Activated CD4-positive, alpha-beta T cell treated with anti-CD3 and anti-CD28 coated beads, Interleukin-2, amount 10 ng/mL, durations not matched to agents 24 days and 14 days (primary cell): ENCODE data around the gene ABCA1. TPM values are rescaled to one million over a fixed set of nuclear protein-coding genes. Genes with fewer than 3 reads are reported as not detected.
"Not testable (repeated sequence)": the region's sequence is repeated elsewhere in the genome, so short reads cannot be mapped to it uniquely, and the experiment has no call there.

ENCODE experiments used
- DNase-seq: peaks from one replicate; pipeline ENCODE4 v3.0.0; 2022
- H3K27ac Mint-ChIP-seq: one replicate; pipeline ENCODE4 v1.8.0; 2022; ENCODE audit warnings: mild to moderate bottlenecking, mixed read lengths
- H3K27me3 Mint-ChIP-seq: one replicate; pipeline ENCODE4 v1.8.0; 2022; ENCODE audit warnings: mixed read lengths
- H3K36me3 Mint-ChIP-seq: one replicate; pipeline ENCODE4 v1.8.0; 2022; ENCODE audit warnings: low read depth, mild to moderate bottlenecking, mixed read lengths
- H3K4me1 Mint-ChIP-seq: one replicate; pipeline ENCODE4 v1.8.0; 2021; ENCODE audit warnings: mixed read lengths
- H3K4me3 Mint-ChIP-seq: one replicate; pipeline ENCODE4 v1.8.0; 2022; ENCODE audit warnings: mild to moderate bottlenecking, moderate library complexity, mixed read lengths
- H3K9me3 Mint-ChIP-seq: one replicate; pipeline ENCODE4 v1.8.0; 2021; ENCODE audit warnings: mixed read lengths
- intact Hi-C: fragments of 100-400 bp; cut with micrococcal nuclease; formaldehyde crosslinking; loops from one replicate; pipeline ENCODE4 v1.15.1; 2023
- total RNA-seq: library from RNA; stranded (reverse); gene quantifications from 2 replicates; pipeline ENCODE4 v1.2.3, GENCODE V29; 2022

ABCA1 gene, protein sequence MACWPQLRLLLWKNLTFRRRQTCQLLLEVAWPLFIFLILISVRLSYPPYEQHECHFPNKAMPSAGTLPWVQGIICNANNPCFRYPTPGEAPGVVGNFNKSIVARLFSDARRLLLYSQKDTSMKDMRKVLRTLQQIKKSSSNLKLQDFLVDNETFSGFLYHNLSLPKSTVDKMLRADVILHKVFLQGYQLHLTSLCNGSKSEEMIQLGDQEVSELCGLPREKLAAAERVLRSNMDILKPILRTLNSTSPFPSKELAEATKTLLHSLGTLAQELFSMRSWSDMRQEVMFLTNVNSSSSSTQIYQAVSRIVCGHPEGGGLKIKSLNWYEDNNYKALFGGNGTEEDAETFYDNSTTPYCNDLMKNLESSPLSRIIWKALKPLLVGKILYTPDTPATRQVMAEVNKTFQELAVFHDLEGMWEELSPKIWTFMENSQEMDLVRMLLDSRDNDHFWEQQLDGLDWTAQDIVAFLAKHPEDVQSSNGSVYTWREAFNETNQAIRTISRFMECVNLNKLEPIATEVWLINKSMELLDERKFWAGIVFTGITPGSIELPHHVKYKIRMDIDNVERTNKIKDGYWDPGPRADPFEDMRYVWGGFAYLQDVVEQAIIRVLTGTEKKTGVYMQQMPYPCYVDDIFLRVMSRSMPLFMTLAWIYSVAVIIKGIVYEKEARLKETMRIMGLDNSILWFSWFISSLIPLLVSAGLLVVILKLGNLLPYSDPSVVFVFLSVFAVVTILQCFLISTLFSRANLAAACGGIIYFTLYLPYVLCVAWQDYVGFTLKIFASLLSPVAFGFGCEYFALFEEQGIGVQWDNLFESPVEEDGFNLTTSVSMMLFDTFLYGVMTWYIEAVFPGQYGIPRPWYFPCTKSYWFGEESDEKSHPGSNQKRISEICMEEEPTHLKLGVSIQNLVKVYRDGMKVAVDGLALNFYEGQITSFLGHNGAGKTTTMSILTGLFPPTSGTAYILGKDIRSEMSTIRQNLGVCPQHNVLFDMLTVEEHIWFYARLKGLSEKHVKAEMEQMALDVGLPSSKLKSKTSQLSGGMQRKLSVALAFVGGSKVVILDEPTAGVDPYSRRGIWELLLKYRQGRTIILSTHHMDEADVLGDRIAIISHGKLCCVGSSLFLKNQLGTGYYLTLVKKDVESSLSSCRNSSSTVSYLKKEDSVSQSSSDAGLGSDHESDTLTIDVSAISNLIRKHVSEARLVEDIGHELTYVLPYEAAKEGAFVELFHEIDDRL (N-terminal part only)
- total RNA-seq: 0.31 and 0.56 TPM in 2 replicates

DNA sequence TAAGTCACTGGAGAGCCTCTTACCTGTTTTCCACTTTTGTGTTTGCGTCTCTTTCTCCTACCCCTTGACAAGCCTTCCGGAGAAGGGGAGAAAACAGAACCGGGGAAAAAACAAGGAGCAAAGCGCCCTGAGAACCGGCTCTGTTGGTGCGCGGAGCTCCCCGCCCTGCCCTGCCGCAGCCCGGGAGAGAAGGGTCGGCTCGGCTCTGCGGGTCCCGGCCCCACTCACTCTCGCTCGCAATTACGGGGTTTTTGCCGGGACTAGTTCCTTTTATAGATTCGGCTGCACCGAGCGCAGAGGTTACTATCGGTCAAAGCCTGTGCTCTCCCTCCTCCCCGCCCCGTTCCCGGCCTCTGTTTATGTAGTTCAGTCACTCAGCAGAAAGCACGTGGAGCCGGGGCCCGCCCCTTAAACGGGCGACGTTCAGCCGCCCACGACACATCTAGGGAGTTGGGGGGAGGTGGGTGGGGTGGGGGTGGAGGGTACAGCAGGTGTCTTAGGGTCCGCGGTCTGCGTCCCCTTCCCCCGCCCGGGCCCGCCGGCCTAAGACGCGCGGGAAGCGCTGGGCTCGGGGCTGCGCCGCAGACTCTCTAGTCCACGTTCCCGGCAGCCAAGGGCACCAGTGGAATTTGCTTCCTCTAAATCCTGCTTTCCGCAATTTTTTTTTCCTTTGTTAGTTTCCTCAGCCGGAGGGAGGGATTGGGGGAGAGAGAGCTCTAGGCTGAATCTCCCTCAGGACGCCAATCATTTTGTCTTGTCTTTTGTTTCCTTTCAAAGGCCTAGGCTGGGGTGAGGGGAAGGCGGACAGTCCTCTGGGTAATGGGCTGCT lies at the start of gene ABCA1:
ABCA1 (minus strand) TSS at position 244 of the 829 bp plus-strand sequence. CDS start 24,476 bp downstream, outside the sequence.
- Mint-ChIP-seq H3K36me3 (no peaks in the 10 kb centered on the region), H3K4me3 (peak within 1 kb of the TSS; percentile 89), H3K27ac (peak within 1 kb of the TSS; percentile 59), H3K27me3 (peaks cover 36% of the 10 kb centered on the region), H3K9me3 (no peaks in the 10 kb centered on the region), H3K4me1 (peaks cover 15% of the 10 kb centered on the region)
- intact Hi-C loops: loop anchor here (1.0 to 10.0 kb wide), 5 partner anchors 33 to 317 kb away; partner anchors contain the start of gene SLC44A1
- peak; percentile 89 for DNase-seq

DNA sequence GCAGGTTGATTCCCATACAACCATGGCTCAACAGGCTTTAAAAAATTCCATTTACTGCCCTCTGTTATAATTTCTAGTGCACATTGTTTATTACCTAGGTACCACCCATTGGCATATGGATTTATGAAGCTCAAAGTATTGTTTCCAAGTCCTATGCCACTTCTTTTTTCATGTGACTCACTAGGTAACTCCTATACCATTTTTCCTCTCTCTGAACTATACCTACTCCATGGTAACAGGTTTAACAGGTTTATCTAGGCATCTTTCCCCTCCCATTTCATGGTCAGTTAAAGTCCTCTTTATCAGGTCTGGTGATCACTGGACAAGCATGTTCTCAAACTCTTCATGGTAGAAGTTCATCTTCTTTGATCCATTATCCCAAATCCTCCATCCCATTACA lies 49.6 kb upstream of the ABCA1 start:
- DNase-seq: no peak
- intact Hi-C loops: no loop called here
- peaks cover 10% of the 10 kb centered on the region for H3K27me3 Mint-ChIP-seq
- H3K4me3 Mint-ChIP-seq: no peak overlapping the region
- H3K36me3 Mint-ChIP-seq: no peaks in the 10 kb centered on the region
- H3K27ac Mint-ChIP-seq: no peak overlapping the region
- H3K9me3 Mint-ChIP-seq: no peaks in the 10 kb centered on the region
- peaks cover 9% of the 10 kb centered on the region for H3K4me1 Mint-ChIP-seq

DNA sequence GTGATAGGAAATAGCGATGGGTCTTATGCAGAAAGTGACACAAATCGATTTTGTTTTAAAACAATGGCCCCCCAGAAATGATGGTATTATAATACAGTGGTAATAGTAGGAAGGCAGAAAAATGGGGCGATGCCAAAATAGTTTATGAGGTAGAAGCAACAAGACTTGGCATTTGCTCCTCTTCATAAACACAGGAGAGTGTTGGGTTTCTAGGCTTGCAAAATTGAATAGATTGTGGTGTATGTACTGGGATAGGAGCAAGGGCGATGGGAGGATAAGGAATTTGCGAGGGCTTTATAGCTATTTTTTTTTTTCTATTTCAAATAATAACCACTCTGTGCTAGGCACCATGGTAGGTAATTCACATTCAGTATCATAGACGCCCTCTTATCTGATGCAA lies 49.2 kb upstream of the ABCA1 start:
- Mint-ChIP-seq H3K4me3 (no peak overlapping the region), H3K27me3 (peaks cover 13% of the 10 kb centered on the region), H3K9me3 (no peaks in the 10 kb centered on the region), H3K36me3 (no peaks in the 10 kb centered on the region), H3K4me1 (peaks cover 9% of the 10 kb centered on the region), H3K27ac (no peak overlapping the region)
- intact Hi-C loops: no loop called here
- no peak for DNase-seq

DNA sequence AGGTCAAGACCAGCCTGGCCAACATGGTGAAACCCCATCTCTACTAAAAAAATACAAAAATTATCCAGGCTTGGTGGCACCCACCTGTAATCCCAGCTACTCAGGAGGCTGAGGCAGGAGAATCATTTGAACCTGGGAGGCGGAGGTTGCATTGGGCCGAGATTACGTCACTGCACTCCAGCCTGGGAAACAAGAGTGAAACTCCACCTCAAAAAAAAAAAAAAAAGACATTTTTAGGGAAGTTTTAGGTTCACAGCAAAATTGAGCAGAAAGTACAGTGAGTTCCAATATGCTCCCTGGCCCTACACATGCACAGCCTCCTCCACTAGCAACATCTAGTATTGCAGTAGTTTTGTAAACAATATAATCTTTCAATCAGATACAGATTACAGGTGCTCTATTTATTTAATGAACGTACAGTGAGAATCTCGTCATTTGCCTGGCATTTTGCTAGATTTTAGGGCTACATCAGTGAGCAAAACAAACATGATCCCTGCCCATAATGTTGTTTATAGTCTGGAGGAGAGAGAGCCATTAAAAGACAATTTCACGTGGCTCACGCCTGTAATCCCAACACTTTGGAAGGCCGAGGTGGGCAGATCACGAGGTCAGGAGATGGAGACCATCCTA lies 48.1 kb upstream of the ABCA1 start:
- not testable (repeated sequence) for H3K4me3 Mint-ChIP-seq, H3K27ac Mint-ChIP-seq
- H3K27me3 Mint-ChIP-seq: peaks cover 17% of the 10 kb centered on the region

DNA sequence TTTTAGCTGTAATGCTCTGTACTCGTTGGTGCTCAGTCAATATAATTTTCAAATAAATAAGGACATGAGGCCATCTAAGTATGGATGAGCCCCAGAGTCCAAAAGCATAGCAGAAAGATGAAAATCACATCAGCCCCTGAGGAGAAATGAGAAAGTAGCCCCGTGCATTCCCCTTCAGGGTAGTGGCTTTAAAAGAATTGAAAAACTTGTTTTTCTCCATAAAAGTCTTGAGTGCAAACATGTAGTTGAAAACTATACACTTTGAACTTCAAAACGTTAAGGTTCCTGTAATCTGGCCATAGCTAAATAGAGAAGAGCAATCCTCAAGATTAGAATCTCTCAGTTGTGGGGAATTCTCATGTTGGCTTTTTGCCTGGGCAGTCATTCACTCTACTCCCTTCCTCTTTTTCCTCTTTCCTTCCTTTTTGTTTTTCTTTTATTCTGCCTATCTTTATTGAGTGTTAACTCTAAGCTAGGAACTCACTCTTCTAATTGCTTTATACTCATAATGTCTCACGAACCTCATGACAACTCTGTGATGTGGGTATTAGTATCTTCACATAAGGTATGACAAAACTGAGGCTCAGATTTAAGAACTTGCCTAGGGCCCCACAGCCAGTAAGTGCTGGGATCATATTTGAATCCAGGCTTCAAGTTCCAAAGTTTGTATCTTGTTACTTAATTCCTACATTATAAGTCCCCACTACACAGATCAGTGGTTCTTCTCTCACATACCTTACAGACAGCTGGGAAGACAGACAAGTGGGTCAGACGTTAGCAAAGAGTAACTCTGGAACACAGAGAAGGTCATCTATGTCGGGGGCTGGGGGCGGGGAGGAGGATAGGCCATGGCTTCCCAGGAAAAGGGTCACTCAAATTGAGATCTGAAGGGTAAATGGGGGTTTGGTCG lies 46.4 kb upstream of the ABCA1 start:
- Mint-ChIP-seq H3K4me3 (no peak overlapping the region), H3K36me3 (no peaks in the 10 kb centered on the region), H3K27ac (no peak overlapping the region), H3K4me1 (peaks cover 2% of the 10 kb centered on the region), H3K9me3 (no peaks in the 10 kb centered on the region), H3K27me3 (peaks cover 30% of the 10 kb centered on the region)
- intact Hi-C loops: no loop called here
- DNase-seq: no peak

More for the DNA sequence above, 48.1 kb upstream of the ABCA1 start:
- intact Hi-C loops, DNase-seq, H3K4me1 Mint-ChIP-seq, H3K36me3 Mint-ChIP-seq, H3K9me3 Mint-ChIP-seq: not testable (repeated sequence)

DNA sequence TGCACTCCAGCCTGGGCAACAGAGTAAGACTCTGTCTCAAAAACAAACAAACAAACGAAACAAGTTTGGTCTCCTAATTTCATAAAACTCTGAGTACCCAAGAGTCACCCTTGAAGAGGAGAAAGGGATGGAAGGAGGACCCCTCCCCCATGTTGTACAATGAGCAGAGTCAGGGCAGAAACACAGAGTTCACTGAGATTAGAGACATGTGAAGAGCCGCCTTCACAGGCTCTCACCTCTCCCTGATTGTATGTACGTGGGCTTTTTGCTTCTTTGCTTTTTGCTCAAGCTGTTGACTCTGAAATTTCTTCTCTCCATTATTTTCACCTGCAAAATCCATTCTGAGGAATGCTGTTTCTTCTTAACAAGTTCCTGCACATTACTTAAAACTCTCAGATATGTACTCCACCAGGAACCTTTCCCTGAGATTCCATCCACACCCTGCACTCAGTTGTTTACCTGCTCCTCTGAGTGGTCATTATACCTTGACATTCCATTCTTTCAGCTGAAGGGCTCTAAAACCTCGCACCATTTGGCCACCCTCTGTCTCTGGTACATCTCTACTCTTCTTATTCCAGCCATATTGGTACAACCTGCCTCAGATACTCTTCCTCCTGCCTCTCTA lies 44.4 kb upstream of the ABCA1 start:
- Mint-ChIP-seq H3K27me3 (peaks cover 30% of the 10 kb centered on the region), H3K4me3 (no peak overlapping the region), H3K9me3 (no peaks in the 10 kb centered on the region), H3K4me1 (peaks cover 10% of the 10 kb centered on the region), H3K27ac (no peak overlapping the region), H3K36me3 (no peaks in the 10 kb centered on the region)
- no peak for DNase-seq
- intact Hi-C loops: no loop called here

DNA sequence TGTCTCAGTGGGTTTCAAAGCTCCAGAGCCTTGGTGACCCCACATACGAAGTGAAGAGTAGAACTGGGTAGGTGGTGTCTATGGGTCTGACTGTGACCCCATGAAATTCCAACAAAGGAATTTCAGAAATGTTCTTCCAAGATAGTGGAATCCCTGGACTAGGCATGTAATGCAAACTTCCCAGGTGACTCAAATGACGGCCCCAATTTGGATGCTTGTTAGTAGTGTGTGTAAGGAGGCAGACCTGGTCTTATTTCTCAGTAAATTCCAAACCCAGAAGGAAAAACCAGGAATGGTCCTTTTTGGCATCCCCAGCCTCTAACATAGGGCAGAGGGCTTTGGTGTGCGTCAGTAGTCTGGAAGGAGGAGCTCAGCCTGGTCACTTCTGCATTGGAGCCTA lies 43.6 kb upstream of the ABCA1 start:
- Mint-ChIP-seq H3K9me3 (no peaks in the 10 kb centered on the region), H3K4me1 (peaks cover 10% of the 10 kb centered on the region), H3K27ac (no peak overlapping the region), H3K27me3 (peaks cover 27% of the 10 kb centered on the region), H3K4me3 (no peak overlapping the region), H3K36me3 (no peaks in the 10 kb centered on the region)
- no peak for DNase-seq
- intact Hi-C loops: no loop called here

DNA sequence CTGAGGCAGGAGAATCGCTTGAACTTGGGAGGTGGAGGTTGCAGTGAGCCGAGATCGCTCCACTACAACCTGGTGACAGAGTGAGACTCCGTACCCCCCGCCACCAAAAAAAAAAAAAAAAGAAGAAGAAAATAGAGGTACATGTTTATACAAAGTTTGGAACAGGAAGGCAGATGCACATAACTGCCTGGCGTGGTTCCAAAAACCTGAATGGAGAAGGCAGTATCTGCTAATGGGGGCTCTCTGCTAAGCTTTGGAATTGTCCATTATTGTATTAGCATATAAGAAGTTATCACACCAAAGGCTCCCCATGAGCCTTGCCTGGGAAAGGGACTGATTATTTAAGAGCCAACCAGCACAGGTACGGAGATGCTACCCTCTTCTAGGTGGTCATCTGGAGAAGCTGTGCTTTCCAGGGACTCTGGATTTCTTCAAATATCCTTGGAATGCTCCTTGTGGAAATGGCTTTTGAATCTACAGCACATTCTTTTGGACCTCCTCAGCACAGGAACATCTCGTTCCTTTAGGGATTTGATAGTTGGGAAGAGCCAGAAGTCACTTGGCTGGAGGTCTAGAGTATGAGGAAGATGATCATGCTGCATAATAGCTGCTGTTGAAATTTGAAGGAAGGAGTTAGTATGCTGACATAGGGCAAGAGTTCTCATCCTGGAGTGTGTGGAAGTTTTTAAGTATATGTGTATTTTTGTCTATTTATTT lies 42.5 kb upstream of the ABCA1 start:
- Mint-ChIP-seq H3K9me3 (no peaks in the 10 kb centered on the region), H3K4me3 (no peak overlapping the region), H3K27ac (no peak overlapping the region), H3K4me1 (peaks cover 10% of the 10 kb centered on the region), H3K36me3 (no peaks in the 10 kb centered on the region), H3K27me3 (peaks cover 27% of the 10 kb centered on the region)
- intact Hi-C loops: no loop called here
- no peak for DNase-seq

DNA sequence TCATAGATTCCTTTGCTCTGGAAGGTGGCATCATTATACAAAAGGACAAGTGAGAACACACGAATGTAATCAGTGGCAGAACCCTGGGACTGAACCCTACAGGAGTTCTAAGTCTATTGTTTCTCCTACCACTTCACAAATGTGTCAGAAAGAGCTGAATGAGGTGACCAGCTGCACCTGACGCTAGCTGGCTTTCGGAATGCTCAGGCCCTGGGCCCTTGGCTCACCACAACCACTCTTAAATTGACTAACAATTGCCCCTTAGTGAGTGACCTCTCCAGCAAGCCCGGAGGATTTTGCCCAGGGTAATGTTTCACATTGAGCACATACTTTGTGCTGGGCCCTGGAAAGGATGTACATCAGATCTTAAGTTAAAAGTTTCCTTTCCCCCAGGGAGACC lies 41.2 kb upstream of the ABCA1 start:
- Mint-ChIP-seq H3K4me1 (peaks cover 8% of the 10 kb centered on the region), H3K27ac (no peak overlapping the region), H3K36me3 (no peaks in the 10 kb centered on the region), H3K4me3 (peak overlapping the region; percentile 96), H3K9me3 (no peaks in the 10 kb centered on the region), H3K27me3 (peaks cover 27% of the 10 kb centered on the region)
- intact Hi-C loops: loop anchor here (10.0 kb wide), 1 partner anchor 276 kb away; the partner anchor contains the start of gene SLC44A1
- DNase-seq: no peak

DNA sequence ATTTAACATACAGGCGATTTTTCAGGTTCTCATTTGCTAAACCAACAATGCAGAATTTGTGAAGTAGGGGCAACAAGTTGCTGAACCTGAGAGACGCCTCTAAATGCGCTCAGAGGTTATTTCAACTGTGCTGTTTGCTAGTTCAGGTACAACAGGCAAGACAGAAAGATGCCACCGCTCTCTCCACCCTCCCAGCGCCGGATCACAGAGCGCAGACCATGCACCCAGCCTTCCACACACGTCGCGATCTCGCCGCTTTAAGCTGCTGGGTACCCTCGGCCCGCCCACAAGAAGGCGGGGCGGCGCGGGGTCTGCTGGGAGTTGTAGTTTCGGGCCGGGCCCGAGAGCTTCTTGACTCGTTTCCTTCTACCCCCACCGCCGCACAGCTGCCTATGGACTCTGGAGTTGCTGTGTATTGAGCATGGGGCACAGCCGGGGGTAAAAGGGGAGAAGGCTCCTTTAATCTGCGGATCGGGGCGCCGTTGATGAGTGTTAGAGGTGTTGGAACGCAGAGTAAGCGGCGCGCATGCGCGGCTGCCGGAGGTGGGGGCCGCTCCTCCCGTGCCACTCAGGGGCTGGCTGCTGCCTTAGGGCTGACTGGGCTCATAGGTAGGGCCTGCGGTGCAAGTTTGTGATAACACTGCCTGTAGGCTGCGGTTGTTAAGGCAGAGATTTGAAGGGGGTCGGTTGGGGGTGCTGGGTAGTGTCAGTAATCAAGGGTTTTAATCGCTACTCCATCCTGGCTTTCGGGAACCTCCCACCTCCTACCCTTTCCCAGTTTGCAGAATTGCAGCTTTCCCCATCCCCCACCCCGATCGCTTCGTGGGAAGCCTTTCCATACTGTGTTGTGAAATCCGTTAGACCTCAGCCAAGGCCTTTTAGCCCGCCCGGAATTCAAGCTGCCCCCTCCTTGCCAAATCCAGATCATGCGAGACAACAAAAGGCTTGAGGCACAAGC lies 40.3 kb upstream of the ABCA1 start:
- Mint-ChIP-seq H3K4me3 (peak overlapping the region; percentile 96), H3K27me3 (peaks cover 27% of the 10 kb centered on the region), H3K4me1 (peaks cover 8% of the 10 kb centered on the region), H3K9me3 (no peaks in the 10 kb centered on the region), H3K27ac (peak overlapping the region; percentile 72), H3K36me3 (no peaks in the 10 kb centered on the region)
- peak; percentile 97 for DNase-seq
- intact Hi-C loops: loop anchor here (1.0 to 10.0 kb wide), 3 partner anchors 23 to 276 kb away; partner anchors contain the start of genes ABCA1 and SLC44A1
